ENCODE data around the gene SERGEF. TPM values are rescaled to one million over a fixed set of nuclear protein-coding genes. Genes with fewer than 3 reads are reported as not detected.

SERGEF gene
- total RNA-seq, 4 donors from 2014 or later, result 42.1 to 61.6 (median 53.9) TPM

DNA sequence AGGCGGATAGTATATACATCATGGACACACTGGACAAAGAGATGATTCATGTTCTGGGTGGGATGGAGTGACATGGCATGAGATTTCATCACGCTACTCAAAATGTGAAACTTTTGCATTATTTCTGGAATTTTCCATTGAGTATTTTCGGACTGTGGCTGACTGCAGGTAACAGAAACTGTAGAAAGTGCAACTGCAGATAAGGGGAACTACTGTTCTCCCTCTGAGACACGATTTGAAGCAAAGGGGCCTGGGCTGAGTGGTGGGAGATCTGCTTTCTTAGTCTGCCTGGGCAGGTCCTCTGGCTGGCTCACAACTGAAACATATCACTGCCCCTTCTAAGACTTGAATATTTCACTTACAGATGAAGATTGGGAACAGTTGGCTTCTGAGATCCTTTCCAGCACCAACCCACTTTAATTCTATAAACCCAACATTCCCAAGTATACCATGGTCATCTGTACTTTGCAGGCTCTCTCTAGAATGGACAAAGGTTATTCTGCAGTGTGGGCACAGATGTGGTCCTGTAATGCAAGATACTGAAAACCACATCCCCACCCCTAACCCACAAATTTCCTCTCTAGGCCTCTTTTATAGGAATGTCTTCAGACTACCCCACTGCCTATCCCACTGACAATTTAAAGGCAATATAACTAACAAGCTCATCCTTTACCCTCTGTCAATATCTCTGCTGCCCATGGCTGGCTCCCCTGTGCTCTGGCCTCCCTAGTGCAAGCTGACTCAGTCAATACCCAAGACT is 157.1 kb downstream of the SERGEF start:
- no peak for TF ChIP-seq POLR2A (IDR thresholded peaks at IDR 0.05)
- TF ChIP-seq, protein P1, sequence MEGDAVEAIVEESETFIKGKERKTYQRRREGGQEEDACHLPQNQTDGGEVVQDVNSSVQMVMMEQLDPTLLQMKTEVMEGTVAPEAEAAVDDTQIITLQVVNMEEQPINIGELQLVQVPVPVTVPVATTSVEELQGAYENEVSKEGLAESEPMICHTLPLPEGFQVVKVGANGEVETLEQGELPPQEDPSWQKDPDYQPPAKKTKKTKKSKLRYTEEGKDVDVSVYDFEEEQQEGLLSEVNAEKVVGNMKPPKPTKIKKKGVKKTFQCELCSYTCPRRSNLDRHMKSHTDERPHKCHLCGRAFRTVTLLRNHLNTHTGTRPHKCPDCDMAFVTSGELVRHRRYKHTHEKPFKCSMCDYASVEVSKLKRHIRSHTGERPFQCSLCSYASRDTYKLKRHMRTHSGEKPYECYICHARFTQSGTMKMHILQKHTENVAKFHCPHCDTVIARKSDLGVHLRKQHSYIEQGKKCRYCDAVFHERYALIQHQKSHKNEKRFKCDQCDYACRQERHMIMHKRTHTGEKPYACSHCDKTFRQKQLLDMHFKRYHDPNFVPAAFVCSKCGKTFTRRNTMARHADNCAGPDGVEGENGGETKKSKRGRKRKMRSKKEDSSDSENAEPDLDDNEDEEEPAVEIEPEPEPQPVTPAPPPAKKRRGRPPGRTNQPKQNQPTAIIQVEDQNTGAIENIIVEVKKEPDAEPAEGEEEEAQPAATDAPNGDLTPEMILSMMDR (IDR thresholded peaks at IDR 0.05), result no peak
- H3K36me3 ChIP-seq, result peaks cover 0 to 8% (median 0%) of the 10 kb centered on the region in 3 donors
- H3K27me3 ChIP-seq, result no peaks in the 10 kb centered on the region
- no peaks in the 10 kb centered on the region for H3K4me1 ChIP-seq
- no peak overlapping the region for H3K4me3 ChIP-seq
- no peak for DNase-seq (ENCODE audit: low spot score in 2 of 2)
- 70 to 75% methylated on average over 4 of the region's 4 CpGs for WGBS, 2 donors
- no peak overlapping the region for H3K27ac ChIP-seq
- H3K9me3 ChIP-seq, result peaks cover 0 to 3% (median 0%) of the 10 kb centered on the region in 4 donors

DNA sequence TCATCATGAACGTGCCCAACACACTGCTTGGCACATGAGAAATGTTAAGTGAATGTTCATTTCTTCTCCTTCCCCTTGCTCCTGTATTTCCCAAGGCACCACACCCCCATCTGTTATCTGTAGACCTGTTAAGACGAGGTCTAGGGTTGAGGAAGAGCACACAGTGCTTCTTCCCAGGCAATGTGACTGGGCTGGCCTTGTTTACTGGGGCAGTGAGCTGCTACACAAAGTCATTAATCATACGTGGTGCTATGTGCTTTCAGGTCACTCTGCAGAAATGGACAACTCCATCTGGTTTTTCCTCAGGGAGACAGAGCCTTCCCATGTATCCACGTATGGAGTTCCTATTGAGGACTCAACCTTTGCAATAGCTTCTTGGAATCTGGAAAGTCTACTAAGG is 159.6 kb downstream of the SERGEF start:
- Histone ChIP-seq H3K4me3 (no peak overlapping the region), H3K36me3 (no peaks in the 10 kb centered on the region), H3K27ac (no peak overlapping the region), H3K4me1 (no peaks in the 10 kb centered on the region), H3K9me3 (no peaks in the 10 kb centered on the region), H3K27me3 (no peaks in the 10 kb centered on the region)
- TF ChIP-seq, protein P1 (IDR thresholded peaks at IDR 0.05), result no peak
- TF ChIP-seq POLR2A (IDR thresholded peaks at IDR 0.05), result no peak
- TF ChIP-seq EP300 (IDR thresholded peaks at IDR 0.05), result no peak
- no peak for DNase-seq (ENCODE audit: low spot score in 2 of 2)
- 84 to 86% methylated on average over 4 of the region's 4 CpGs for WGBS, 2 donors

DNA sequence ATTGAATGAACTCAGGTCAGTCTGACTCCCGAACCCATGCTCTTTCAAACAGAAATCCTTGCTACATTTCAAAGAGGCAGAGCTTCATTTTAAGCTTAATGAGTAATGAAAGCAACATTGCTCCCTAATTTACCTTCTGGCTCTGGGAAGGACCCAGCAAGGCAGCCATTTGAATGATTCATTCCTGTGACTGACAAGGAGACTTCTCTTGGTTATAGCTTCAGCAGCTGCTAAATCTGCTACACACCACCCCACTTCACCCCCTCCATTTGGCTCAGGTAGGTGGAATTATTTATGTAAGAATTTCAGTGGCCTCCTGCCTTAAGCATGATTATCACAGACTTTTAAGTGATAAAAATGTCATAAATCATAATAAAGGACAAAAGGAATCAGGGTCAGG is 160.6 kb downstream of the SERGEF start:
- WGBS, 2 donors, result 89 to 100% methylated on average over 1 of the region's 1 CpG
- Histone ChIP-seq H3K9me3 (no peaks in the 10 kb centered on the region), H3K27me3 (no peaks in the 10 kb centered on the region), H3K4me3 (no peak overlapping the region), H3K27ac (no peak overlapping the region), H3K4me1 (no peaks in the 10 kb centered on the region), H3K36me3 (no peaks in the 10 kb centered on the region)
- no peak for DNase-seq (ENCODE audit: low spot score in 2 of 2)
- TF ChIP-seq EP300 (IDR thresholded peaks at IDR 0.05), result no peak
- TF ChIP-seq, protein P1 (IDR thresholded peaks at IDR 0.05), result no peak

DNA sequence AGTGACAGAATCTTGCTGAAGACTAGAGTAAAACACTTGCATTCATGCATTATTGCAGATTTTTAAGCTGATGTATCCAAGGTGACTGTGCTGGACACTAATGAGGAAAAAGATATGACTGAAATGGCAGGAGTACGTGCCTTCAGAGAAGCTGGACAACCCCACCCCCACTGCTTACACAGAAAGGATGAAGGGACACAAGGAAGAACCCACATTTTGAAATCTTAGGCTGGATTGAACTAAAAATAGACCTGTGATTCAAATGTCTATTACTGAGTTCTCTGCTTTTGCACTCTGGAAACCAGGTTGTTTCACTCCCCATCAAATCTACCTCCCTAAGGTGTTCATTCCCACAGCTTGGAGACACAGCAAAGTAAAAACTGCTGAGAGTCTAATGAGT is 161.2 kb downstream of the SERGEF start:
- no peak for DNase-seq (ENCODE audit: low spot score in 2 of 2)
- Histone ChIP-seq H3K4me1 (no peaks in the 10 kb centered on the region), H3K36me3 (peaks cover 0 to 3% (median 0%) of the 10 kb centered on the region in 3 donors), H3K27ac (no peak overlapping the region), H3K4me3 (no peak overlapping the region), H3K9me3 (no peaks in the 10 kb centered on the region), H3K27me3 (no peaks in the 10 kb centered on the region)
- TF ChIP-seq EP300 (IDR thresholded peaks at IDR 0.05) (no peak), POLR2A (IDR thresholded peaks at IDR 0.05) (no peak)
- TF ChIP-seq, protein P1 (IDR thresholded peaks at IDR 0.05), result no peak
- WGBS, 2 donors, result 86 to 100% methylated on average over 1 of the region's 1 CpG

DNA sequence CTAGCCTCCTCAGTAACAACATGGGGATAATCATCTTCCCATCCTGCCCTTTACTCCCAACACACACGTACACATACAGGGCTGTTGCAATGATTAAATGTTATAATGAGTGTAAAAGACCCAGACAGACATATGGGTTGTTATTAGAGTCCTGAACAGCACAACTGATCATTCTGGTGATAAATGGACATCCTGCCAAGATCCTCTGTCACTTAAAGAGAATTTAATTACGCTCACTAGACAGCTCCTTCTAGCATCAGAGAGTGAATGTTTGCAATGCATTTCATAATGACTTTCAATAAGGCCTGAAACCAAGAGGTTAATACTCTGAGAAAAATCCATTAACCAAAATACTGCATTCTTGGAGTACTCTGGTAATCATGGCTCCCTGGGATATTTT is 162.5 kb downstream of the SERGEF start:
- Histone ChIP-seq H3K36me3 (peaks cover 0 to 3% (median 0%) of the 10 kb centered on the region in 3 donors), H3K27me3 (no peaks in the 10 kb centered on the region), H3K9me3 (no peaks in the 10 kb centered on the region), H3K4me1 (no peaks in the 10 kb centered on the region), H3K4me3 (no peak overlapping the region), H3K27ac (no peak overlapping the region)
- WGBS, 2 donors, result 95 to 97% methylated on average over 2 of the region's 2 CpGs
- DNase-seq (ENCODE audit: low spot score in 2 of 2), result no peak
- TF ChIP-seq, protein P1 (IDR thresholded peaks at IDR 0.05), result no peak
- TF ChIP-seq EP300 (IDR thresholded peaks at IDR 0.05) (no peak), POLR2A (IDR thresholded peaks at IDR 0.05) (no peak)

Data from tibial nerve (tissue), 4 donors.